Caco-2 (cell line): ENCODE results near the gene FEZF1. TPM values are rescaled to one million over a fixed set of nuclear protein-coding genes. Genes with fewer than 3 reads are reported as not detected.

Source experiments
- BruUV-seq: library from RNA; stranded (reverse); fragments of 400-500 nt; replicated peaks from 2 replicates; lab custom pipeline; 2021; lab: Mats Ljungman, UMichigan
- CTCF ChIA-PET: fragments of 300-600 bp; sonication (Branson Sonifier 250); formaldehyde crosslinking; loops from one replicate; lab custom pipeline; 2022; ENCODE audit warnings: antibody characterized with exemption; lab: Charles Lee
- POLR2A ChIA-PET: fragments of 300-600 bp; sonication (Branson Sonifier 250); formaldehyde crosslinking; loops from one replicate; lab custom pipeline; 2022; ENCODE audit warnings: antibody characterized with exemption; lab: Charles Lee
- DNase-seq, 2 experiments: peaks; one replicate each; pipeline versions ENCODE4 v3.0.0 to v3.0.0-alpha.2; 2020 to 2022
- H3K27me3 ChIP-seq: replicated peaks from 2 replicates; pipeline ENCODE4 v1.6.0; 2011; ENCODE audit warnings: low read length; ENCODE audit not compliant: control insufficient read depth, insufficient read depth
- H3K36me3 ChIP-seq: 2 replicates; pipeline ENCODE4 v1.5.1; 2011; ENCODE audit warnings: low read length; ENCODE audit not compliant: control insufficient read depth, insufficient read depth
- H3K4me1 ChIP-seq: fragments of 250-450 bp; sonication (Bioruptor Pico); 2 replicates; pipeline ENCODE4 v1.5.1; 2020; ENCODE audit warnings: mild to moderate bottlenecking
- H3K4me3 ChIP-seq: 2 replicates; pipeline ENCODE4 v1.5.1; 2011; ENCODE audit warnings: low read depth, mild to moderate bottlenecking, control low read depth, low read length
- H3K9me3 ChIP-seq: fragments of 250-450 bp; sonication (Bioruptor Pico); 2 replicates; pipeline ENCODE4 v1.5.1; 2020; ENCODE audit warnings: mild to moderate bottlenecking, moderate library complexity
- H3K27ac Mint-ChIP-seq: one replicate; pipeline ENCODE4 v1.8.0; 2022; ENCODE audit warnings: mixed read lengths; ENCODE audit not compliant: unreplicated experiment
- H3K27me3 Mint-ChIP-seq: one replicate; pipeline ENCODE4 v1.8.0; 2022; ENCODE audit warnings: mixed read lengths; ENCODE audit not compliant: insufficient read depth, unreplicated experiment
- H3K36me3 Mint-ChIP-seq: one replicate; pipeline ENCODE4 v1.8.0; 2022; ENCODE audit warnings: mild to moderate bottlenecking, mixed read lengths; ENCODE audit not compliant: insufficient read depth, unreplicated experiment
- H3K4me1 Mint-ChIP-seq: one replicate; pipeline ENCODE4 v1.8.0; 2022; ENCODE audit warnings: low read depth, mixed read lengths; ENCODE audit not compliant: unreplicated experiment
- H3K4me3 Mint-ChIP-seq: one replicate; pipeline ENCODE4 v1.8.0; 2022; ENCODE audit warnings: mild to moderate bottlenecking, moderate library complexity, mixed read lengths; ENCODE audit not compliant: unreplicated experiment
- H3K9me3 Mint-ChIP-seq: one replicate; pipeline ENCODE4 v1.8.0; 2022; ENCODE audit warnings: mixed read lengths; ENCODE audit not compliant: unreplicated experiment
- intact Hi-C: fragments of 100-400 bp; cut with micrococcal nuclease; formaldehyde crosslinking; loops from one replicate; pipeline ENCODE4 v1.10.0; 2022; ENCODE audit not compliant: unreplicated experiment
- total RNA-seq: library from RNA; stranded (reverse); gene quantifications from 2 replicates; pipeline ENCODE4 v1.2.3, GENCODE V29; 2022
- TF ChIP-seq, protein P1 (sequence below), 2 experiments: fragments of 200-600 bp in 1 of 2; IDR thresholded peaks; 1 replicate in 1 of 2; 2 replicates in 1 of 2; pipeline versions ENCODE4 v1.5.1 to v1.8.0; 2011 to 2022; ENCODE audit warnings: antibody characterized with exemption in 1 of 2, control low read depth in 1 of 2, inconsistent platforms in 1 of 2, low read depth in 1 of 2, low read length in 1 of 2, mild to moderate bottlenecking in 1 of 2, moderate library complexity in 1 of 2; ENCODE audit not compliant: insufficient read depth in 1 of 2, severe bottlenecking in 1 of 2, unreplicated experiment in 1 of 2

Gene FEZF1
- total RNA-seq, 1 experiment from 2014 or later = not detected

DNA sequence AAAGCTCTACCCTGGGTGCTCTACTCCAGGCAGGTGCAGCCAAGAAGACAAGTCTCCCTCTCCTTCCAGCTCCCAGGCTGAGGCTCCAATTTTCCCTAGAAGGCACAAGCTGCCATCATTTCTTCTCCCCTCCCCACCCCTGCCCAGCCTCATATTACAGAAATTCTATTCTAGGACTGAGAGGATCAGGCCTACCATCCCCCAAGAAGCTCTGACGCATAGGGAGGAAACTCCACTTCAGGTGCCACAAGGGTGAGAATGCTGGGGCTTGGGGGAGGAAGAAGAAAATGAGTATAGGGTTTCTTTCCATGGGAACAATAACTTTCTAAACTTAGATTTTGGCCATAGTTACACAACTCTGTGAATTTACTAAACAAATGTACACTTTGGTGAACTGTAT is 35.3 kb downstream of the FEZF1 start:
- Histone ChIP-seq H3K36me3 (no peaks in the 10 kb centered on the region), H3K4me1 (no peaks in the 10 kb centered on the region), H3K27me3 (no peaks in the 10 kb centered on the region), H3K4me3 (no peak overlapping the region), H3K9me3 (no peaks in the 10 kb centered on the region)
- H3K27ac Mint-ChIP-seq = no peak overlapping the region
- H3K4me1 Mint-ChIP-seq = no peaks in the 10 kb centered on the region
- peaks cover 10% of the 10 kb centered on the region for H3K27me3 Mint-ChIP-seq
- TF ChIP-seq, protein P1, sequence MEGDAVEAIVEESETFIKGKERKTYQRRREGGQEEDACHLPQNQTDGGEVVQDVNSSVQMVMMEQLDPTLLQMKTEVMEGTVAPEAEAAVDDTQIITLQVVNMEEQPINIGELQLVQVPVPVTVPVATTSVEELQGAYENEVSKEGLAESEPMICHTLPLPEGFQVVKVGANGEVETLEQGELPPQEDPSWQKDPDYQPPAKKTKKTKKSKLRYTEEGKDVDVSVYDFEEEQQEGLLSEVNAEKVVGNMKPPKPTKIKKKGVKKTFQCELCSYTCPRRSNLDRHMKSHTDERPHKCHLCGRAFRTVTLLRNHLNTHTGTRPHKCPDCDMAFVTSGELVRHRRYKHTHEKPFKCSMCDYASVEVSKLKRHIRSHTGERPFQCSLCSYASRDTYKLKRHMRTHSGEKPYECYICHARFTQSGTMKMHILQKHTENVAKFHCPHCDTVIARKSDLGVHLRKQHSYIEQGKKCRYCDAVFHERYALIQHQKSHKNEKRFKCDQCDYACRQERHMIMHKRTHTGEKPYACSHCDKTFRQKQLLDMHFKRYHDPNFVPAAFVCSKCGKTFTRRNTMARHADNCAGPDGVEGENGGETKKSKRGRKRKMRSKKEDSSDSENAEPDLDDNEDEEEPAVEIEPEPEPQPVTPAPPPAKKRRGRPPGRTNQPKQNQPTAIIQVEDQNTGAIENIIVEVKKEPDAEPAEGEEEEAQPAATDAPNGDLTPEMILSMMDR (IDR thresholded peaks at IDR 0.05; ENCODE audit: insufficient read depth in 1 of 2, low read depth in 1 of 2, low read length in 1 of 2, severe bottlenecking in 1 of 2, unreplicated experiment in 1 of 2) = no peak
- BruUV-seq = no TSS peak
- CTCF ChIA-PET = no interaction called here
- DNase-seq = no peak
- H3K4me3 Mint-ChIP-seq = no peak overlapping the region
- no peaks in the 10 kb centered on the region for H3K36me3 Mint-ChIP-seq
- POLR2A ChIA-PET = no interaction called here
- intact Hi-C loops = no loop called here
- H3K9me3 Mint-ChIP-seq = no peaks in the 10 kb centered on the region

DNA sequence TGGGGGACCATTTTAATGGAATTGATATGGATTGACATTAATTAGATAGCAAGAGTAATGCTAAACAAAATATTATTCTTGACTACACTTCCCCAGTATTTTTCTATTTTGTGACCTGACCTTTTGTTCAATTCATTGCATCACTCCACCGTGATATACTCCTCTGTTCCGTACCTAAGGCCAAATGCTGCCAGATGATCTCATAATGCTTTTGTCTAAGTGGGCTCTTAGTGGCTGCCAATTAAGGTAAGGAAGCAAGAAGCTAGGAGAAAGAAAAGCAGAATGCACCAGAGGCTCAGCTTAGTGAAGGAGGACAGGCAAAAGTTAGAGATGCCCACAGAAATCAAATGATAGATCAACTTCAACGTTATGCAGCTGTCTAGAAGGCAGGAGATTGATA is 36.4 kb downstream of the FEZF1 start:
- H3K27me3 Mint-ChIP-seq = peaks cover 14% of the 10 kb centered on the region
- H3K4me3 ChIP-seq = no peak overlapping the region
- H3K36me3 ChIP-seq = no peaks in the 10 kb centered on the region
- H3K36me3 Mint-ChIP-seq = no peaks in the 10 kb centered on the region
- no peaks in the 10 kb centered on the region for H3K9me3 ChIP-seq
- H3K9me3 Mint-ChIP-seq = no peaks in the 10 kb centered on the region
- DNase-seq = no peak
- no peaks in the 10 kb centered on the region for H3K27me3 ChIP-seq
- no TSS peak for BruUV-seq
- intact Hi-C loops = no loop called here
- TF ChIP-seq, protein P1 (IDR thresholded peaks at IDR 0.05; ENCODE audit: insufficient read depth in 1 of 2, low read depth in 1 of 2, low read length in 1 of 2, severe bottlenecking in 1 of 2, unreplicated experiment in 1 of 2) = no peak
- POLR2A ChIA-PET = no interaction called here
- H3K27ac Mint-ChIP-seq = no peak overlapping the region
- H3K4me1 Mint-ChIP-seq = no peaks in the 10 kb centered on the region
- no peaks in the 10 kb centered on the region for H3K4me1 ChIP-seq
- no peak overlapping the region for H3K4me3 Mint-ChIP-seq
- CTCF ChIA-PET = no interaction called here

DNA sequence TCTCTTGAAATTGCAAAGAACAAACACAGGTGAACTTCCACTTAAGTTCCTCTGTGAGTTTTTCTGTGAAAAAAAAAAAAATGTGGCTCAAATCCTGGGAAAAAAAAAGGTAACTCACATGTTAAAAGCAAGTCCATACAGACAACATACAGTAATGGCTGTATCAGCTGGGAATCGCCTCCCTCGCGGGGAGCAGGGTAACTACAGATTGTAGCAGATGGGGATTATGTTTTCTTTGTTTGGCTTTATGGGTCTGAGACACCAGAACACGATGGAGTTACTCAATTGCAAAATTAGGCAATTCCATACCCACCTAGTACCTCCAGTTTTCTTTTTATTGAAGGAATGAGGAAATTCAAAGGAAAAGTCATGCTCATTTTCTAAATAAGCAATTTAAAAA is 42.3 kb downstream of the FEZF1 start:
- no TSS peak for BruUV-seq
- H3K4me1 ChIP-seq = no peaks in the 10 kb centered on the region
- ChIA-PET POLR2A (no interaction called here), CTCF (no interaction called here)
- intact Hi-C loops = no loop called here
- H3K36me3 ChIP-seq = no peaks in the 10 kb centered on the region
- H3K4me3 ChIP-seq = no peak overlapping the region
- H3K27me3 ChIP-seq = no peaks in the 10 kb centered on the region
- no peaks in the 10 kb centered on the region for H3K9me3 Mint-ChIP-seq
- no peaks in the 10 kb centered on the region for H3K9me3 ChIP-seq
- no peak overlapping the region for H3K4me3 Mint-ChIP-seq
- DNase-seq = peak in 1 of 2 experiments; percentile 5
- no peaks in the 10 kb centered on the region for H3K36me3 Mint-ChIP-seq
- no peak overlapping the region for H3K27ac Mint-ChIP-seq
- H3K27me3 Mint-ChIP-seq = peaks cover 22% of the 10 kb centered on the region
- H3K4me1 Mint-ChIP-seq = no peaks in the 10 kb centered on the region
- TF ChIP-seq, protein P1 (IDR thresholded peaks at IDR 0.05; ENCODE audit: insufficient read depth in 1 of 2, low read depth in 1 of 2, low read length in 1 of 2, severe bottlenecking in 1 of 2, unreplicated experiment in 1 of 2) = no peak
